ENCODE data around the gene MRPS21.

DNA sequence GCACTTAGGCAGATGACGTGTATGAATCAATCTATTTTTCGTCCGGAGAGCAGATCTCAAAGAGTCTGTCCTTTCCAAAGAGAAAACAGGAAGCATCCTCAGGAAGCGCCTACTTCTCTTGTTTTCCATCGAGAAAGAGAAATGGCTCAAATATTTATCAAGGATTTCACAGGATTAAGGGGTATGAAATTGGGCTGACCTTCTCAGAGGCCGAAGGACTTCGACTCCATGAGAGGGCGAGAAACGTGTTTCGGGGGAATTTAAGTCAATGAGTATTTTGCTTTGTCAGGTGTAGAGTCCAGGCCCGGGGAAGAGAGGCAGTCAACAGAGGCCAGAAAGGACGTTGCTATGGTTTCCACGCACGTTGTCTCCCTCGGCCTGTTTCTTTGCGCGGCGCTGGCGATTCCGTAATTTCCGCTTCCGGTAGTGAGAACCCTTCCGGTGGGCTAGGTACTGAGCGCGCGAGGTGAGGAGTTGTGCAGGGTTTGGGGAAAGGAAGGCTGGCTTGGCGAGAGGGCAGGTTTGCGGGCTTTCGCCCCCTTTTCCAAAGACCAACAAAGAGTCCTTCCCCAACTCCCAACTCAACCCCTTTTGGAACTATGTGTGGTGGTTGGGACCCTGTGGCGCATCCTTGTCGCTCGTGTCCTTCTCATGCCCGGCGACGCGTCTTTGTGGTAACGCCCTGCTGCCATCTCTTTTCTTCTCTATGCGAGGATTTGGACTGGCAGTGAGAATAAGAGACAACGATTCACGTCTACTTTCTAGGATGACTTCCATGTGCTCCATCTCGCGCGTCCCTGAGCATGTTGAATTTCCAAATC, at the start of gene MRPS21:
- TF ChIP-seq, protein P1, sequence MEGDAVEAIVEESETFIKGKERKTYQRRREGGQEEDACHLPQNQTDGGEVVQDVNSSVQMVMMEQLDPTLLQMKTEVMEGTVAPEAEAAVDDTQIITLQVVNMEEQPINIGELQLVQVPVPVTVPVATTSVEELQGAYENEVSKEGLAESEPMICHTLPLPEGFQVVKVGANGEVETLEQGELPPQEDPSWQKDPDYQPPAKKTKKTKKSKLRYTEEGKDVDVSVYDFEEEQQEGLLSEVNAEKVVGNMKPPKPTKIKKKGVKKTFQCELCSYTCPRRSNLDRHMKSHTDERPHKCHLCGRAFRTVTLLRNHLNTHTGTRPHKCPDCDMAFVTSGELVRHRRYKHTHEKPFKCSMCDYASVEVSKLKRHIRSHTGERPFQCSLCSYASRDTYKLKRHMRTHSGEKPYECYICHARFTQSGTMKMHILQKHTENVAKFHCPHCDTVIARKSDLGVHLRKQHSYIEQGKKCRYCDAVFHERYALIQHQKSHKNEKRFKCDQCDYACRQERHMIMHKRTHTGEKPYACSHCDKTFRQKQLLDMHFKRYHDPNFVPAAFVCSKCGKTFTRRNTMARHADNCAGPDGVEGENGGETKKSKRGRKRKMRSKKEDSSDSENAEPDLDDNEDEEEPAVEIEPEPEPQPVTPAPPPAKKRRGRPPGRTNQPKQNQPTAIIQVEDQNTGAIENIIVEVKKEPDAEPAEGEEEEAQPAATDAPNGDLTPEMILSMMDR (conservative IDR thresholded peaks at IDR 0.05; ENCODE audit: low read length): no peak
- no peak for TF ChIP-seq EZH2phosphoT487 (IDR thresholded peaks at IDR 0.05; ENCODE audit: borderline replicate concordance)

Measured in Loucy (cell line).